Keratinocyte (primary cell): ENCODE results near the gene CCDC18. TPM values are rescaled to one million over a fixed set of nuclear protein-coding genes. Genes with fewer than 3 reads are reported as not detected.

Experiments
- DNase-seq: peaks from one replicate; pipeline ENCODE4 v3.0.0-alpha.2; 2011; ENCODE audit warnings: low read depth, missing footprints, low spot score
- FAIRE-seq: peaks from 2 replicates; lab custom pipeline; 2011; peaks lifted over from hg19 to GRCh38; lab: Jason Lieb, UNC
- H2AFZ ChIP-seq: 2 replicates; pipeline ENCODE4 v1.6.0; 2012; ENCODE audit warnings: low read length, control low read depth, inconsistent platforms; ENCODE audit not compliant: control insufficient read depth
- H3K27ac ChIP-seq: 2 replicates; pipeline ENCODE4 v1.5.1; 2011; ENCODE audit warnings: low read length; ENCODE audit not compliant: control insufficient read depth, insufficient read depth
- H3K27me3 ChIP-seq: 3 replicates; pipeline ENCODE4 v1.6.0; 2011; ENCODE audit warnings: low read length; ENCODE audit not compliant: control insufficient read depth, insufficient read depth; ENCODE audit errors: extremely low read depth
- H3K36me3 ChIP-seq, 2 experiments: 2 replicates in 1 of 2; 3 replicates in 1 of 2; pipeline ENCODE4 v1.5.1; 2011; ENCODE audit warnings: low read length in 2 of 2, mild to moderate bottlenecking in 1 of 2; ENCODE audit not compliant: control insufficient read depth in 2 of 2, insufficient read depth in 2 of 2; ENCODE audit errors: extremely low read depth in 1 of 2
- H3K4me1 ChIP-seq: 3 replicates; pipeline ENCODE4 v1.5.1; 2011; ENCODE audit warnings: low read length; ENCODE audit not compliant: control insufficient read depth, insufficient read depth; ENCODE audit errors: extremely low read depth
- H3K4me2 ChIP-seq: 3 replicates; pipeline ENCODE4 v1.6.0; 2011; ENCODE audit warnings: low read depth, low read length; ENCODE audit not compliant: control insufficient read depth, insufficient read depth; ENCODE audit errors: extremely low read depth
- H3K4me3 ChIP-seq, 3 experiments: fragments of 200-600 bp in 1 of 3; sonication (generic) in 1 of 3; 2 replicates in 2 of 3; 3 replicates in 1 of 3; pipeline ENCODE4 v1.5.1; 2011 to 2016; ENCODE audit warnings: low read length in 3 of 3, mild to moderate bottlenecking in 3 of 3, control low read depth in 2 of 3, inconsistent platforms in 1 of 3, low read depth in 1 of 3, mixed read lengths in 1 of 3, mixed run types in 1 of 3, moderate library complexity in 1 of 3; ENCODE audit not compliant: control insufficient read depth in 2 of 3, insufficient read depth in 2 of 3; ENCODE audit errors: extremely low read depth in 1 of 3
- H3K79me2 ChIP-seq: 2 replicates; pipeline ENCODE4 v1.6.0; 2012; ENCODE audit warnings: low read length; ENCODE audit not compliant: control insufficient read depth, insufficient read depth
- H3K9ac ChIP-seq: 3 replicates; pipeline ENCODE4 v1.6.0; 2011; ENCODE audit warnings: low read length; ENCODE audit not compliant: control insufficient read depth, insufficient read depth; ENCODE audit errors: extremely low read depth
- H3K9me1 ChIP-seq: 3 replicates; pipeline ENCODE4 v1.6.0; 2011; ENCODE audit warnings: low read length; ENCODE audit not compliant: control insufficient read depth, insufficient read depth; ENCODE audit errors: extremely low read depth
- H3K9me3 ChIP-seq: 2 replicates; pipeline ENCODE4 v1.5.1; 2012; ENCODE audit warnings: low read depth, low read length; ENCODE audit not compliant: control insufficient read depth
- H4K20me1 ChIP-seq: 3 replicates; pipeline ENCODE4 v1.6.0; 2011; ENCODE audit warnings: low read length; ENCODE audit not compliant: control insufficient read depth, insufficient read depth; ENCODE audit errors: extremely low read depth
- EZH2 ChIP-seq: IDR thresholded peaks from one replicate; pipeline ENCODE4 v1.6.1; 2012; ENCODE audit warnings: inconsistent platforms, mild to moderate bottlenecking, low read length, moderate library complexity
- dilution Hi-C: fragments of 300-500 bp; cut with MboI; formaldehyde crosslinking; loops from one replicate; pipeline ENCODE4 v1.7.0; 2020; ENCODE audit warnings: low sequenced_read_pairs; ENCODE audit not compliant: extremely low pct_ligation_motif_present
- polyA plus RNA-seq, 5 experiments: library from polyadenylated mRNA; depleted of rRNA in 3 of 5; stranded (reverse) in 3 of 5; stranded (forward) in 1 of 5; unstranded in 1 of 5; fragments of >200 nt; gene quantifications; 1 replicate in 1 of 5; 2 replicates in 3 of 5; 3 replicates in 1 of 5; pipeline versions ENCODE4 v1.2.1 to v1.2.3, GENCODE V29; 2011 to 2012; ENCODE audit warnings: missing spikeins in 2 of 5, low read depth in 1 of 5, low replicate concordance in 1 of 5
- TF ChIP-seq, protein P1 (sequence below), 3 experiments: IDR thresholded peaks in 1 of 3; conservative IDR thresholded peaks in 1 of 3; optimal IDR thresholded peaks in 1 of 3; 2 replicates in 2 of 3; 3 replicates in 1 of 3; pipeline versions ENCODE3 to v1.5.1; 2011; ENCODE audit warnings: low read length in 3 of 3, mild to moderate bottlenecking in 3 of 3, moderate library complexity in 2 of 3, control low read depth in 1 of 3, inconsistent platforms in 1 of 3; ENCODE audit not compliant: insufficient read depth in 2 of 3; ENCODE audit errors: extremely low read depth in 1 of 3

Gene CCDC18
- polyA plus RNA-seq, 1 donor (not counting 4 experiments of a cell fraction or from before 2014, with no cell fraction given), result 6.0 TPM

DNA sequence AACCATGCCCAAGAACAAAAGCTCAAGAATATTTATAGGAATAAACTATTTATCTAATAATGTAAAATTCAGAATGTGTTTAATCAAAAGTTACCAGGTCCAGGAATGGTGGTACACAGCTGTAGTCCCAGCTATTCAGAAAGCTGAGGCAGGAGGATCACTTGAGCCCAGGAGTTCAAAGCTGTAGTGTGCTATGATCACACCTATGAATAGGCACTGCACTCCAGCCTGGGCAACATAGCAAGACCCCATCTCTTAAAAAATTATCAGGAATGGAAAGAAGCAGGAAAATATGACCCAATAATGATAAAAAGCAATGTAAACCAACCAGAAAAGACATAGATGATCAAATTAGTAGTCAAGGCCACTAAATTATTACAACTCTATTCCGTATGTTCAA lies 103.0 kb downstream of the CCDC18 start:
- no peak overlapping the region for H3K27ac ChIP-seq
- FAIRE-seq, result no peak

DNA sequence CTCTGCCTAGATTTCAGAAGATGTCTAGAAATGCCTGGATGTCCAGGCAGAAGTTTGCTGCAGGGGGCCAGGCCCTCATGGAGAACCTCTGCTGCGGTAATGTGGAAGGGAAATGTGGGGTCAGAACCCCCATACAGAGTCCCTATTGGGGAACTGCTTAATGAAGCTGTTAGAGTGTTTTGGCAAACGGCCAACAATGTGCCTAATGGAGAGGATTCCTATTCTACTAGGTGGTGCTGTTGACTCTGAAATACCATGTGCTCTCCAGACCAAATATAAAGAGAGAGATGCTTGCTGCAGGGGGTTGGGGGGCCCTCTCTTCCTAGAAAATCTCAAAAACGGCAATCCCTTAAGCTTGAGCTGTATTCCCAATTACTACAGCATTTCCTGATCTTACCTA lies 108.0 kb downstream of the CCDC18 start:
- FAIRE-seq, result peak; percentile 46

More for the DNA sequence above, 103.0 kb downstream of the CCDC18 start:
- Histone ChIP-seq H2AFZ (no peak overlapping the region), H3K27me3 (no peaks in the 10 kb centered on the region), H3K4me3 (no peak overlapping the region), H3K9me3 (no peaks in the 10 kb centered on the region), H3K4me1 (no peaks in the 10 kb centered on the region), H4K20me1 (no peaks in the 10 kb centered on the region), H3K79me2 (no peaks in the 10 kb centered on the region), H3K4me2 (no peak overlapping the region), H3K9me1 (no peaks in the 10 kb centered on the region), H3K9ac (no peak overlapping the region), H3K36me3 (peaks cover 0 to 4% of the 10 kb centered on the region in 2 experiments)
- dilution Hi-C loops, result no loop called here
- TF ChIP-seq, protein P1, sequence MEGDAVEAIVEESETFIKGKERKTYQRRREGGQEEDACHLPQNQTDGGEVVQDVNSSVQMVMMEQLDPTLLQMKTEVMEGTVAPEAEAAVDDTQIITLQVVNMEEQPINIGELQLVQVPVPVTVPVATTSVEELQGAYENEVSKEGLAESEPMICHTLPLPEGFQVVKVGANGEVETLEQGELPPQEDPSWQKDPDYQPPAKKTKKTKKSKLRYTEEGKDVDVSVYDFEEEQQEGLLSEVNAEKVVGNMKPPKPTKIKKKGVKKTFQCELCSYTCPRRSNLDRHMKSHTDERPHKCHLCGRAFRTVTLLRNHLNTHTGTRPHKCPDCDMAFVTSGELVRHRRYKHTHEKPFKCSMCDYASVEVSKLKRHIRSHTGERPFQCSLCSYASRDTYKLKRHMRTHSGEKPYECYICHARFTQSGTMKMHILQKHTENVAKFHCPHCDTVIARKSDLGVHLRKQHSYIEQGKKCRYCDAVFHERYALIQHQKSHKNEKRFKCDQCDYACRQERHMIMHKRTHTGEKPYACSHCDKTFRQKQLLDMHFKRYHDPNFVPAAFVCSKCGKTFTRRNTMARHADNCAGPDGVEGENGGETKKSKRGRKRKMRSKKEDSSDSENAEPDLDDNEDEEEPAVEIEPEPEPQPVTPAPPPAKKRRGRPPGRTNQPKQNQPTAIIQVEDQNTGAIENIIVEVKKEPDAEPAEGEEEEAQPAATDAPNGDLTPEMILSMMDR (optimal IDR thresholded peaks at IDR 0.05 in 1 of 3, IDR thresholded peaks at IDR 0.05 in 1 of 3, conservative IDR thresholded peaks at IDR 0.05 in 1 of 3; ENCODE audit: extremely low read depth in 1 of 3, insufficient read depth in 2 of 3, low read length in 3 of 3), result no peak
- no peak for TF ChIP-seq EZH2
- no peak for DNase-seq

More for the DNA sequence above, 108.0 kb downstream of the CCDC18 start:
- no peak overlapping the region for H3K9ac ChIP-seq
- no peaks in the 10 kb centered on the region for H3K9me1 ChIP-seq
- H3K36me3 ChIP-seq, result peaks cover 0 to 4% of the 10 kb centered on the region in 2 experiments
- DNase-seq, result no peak
- H3K27ac ChIP-seq, result no peak overlapping the region
- no peaks in the 10 kb centered on the region for H4K20me1 ChIP-seq
- no peaks in the 10 kb centered on the region for H3K9me3 ChIP-seq
- H2AFZ ChIP-seq, result no peak overlapping the region
- no peaks in the 10 kb centered on the region for H3K27me3 ChIP-seq
- dilution Hi-C loops, result no loop called here
- H3K4me1 ChIP-seq, result no peaks in the 10 kb centered on the region
- H3K4me3 ChIP-seq, result no peak overlapping the region
- H3K79me2 ChIP-seq, result no peaks in the 10 kb centered on the region
- H3K4me2 ChIP-seq, result no peak overlapping the region
- no peak for TF ChIP-seq EZH2
- TF ChIP-seq, protein P1 (optimal IDR thresholded peaks at IDR 0.05 in 1 of 3, IDR thresholded peaks at IDR 0.05 in 1 of 3, conservative IDR thresholded peaks at IDR 0.05 in 1 of 3; ENCODE audit: extremely low read depth in 1 of 3, insufficient read depth in 2 of 3, low read length in 3 of 3), result no peak
